Muscle of leg (tissue), 11 donors: ENCODE results near the gene TAL1. TPM values are rescaled to one million over a fixed set of nuclear protein-coding genes. Genes with fewer than 3 reads are reported as not detected.

Experiments used
- DNase-seq: peaks from one replicate; pipeline ENCODE4 v3.0.0; 2013
- H3K27ac ChIP-seq: one replicate; pipeline ENCODE4 v1.5.1; 2013; ENCODE audit warnings: mild to moderate bottlenecking, low read length, control low read depth
- H3K27me3 ChIP-seq: one replicate; pipeline ENCODE4 v1.6.1; 2013; ENCODE audit warnings: low read length; ENCODE audit not compliant: control insufficient read depth, insufficient read depth
- H3K36me3 ChIP-seq: one replicate; pipeline ENCODE4 v1.6.1; 2013; ENCODE audit warnings: low read length; ENCODE audit not compliant: control insufficient read depth, insufficient read depth
- H3K4me1 ChIP-seq: one replicate; pipeline ENCODE4 v1.6.1; 2013; ENCODE audit warnings: low read length; ENCODE audit not compliant: control insufficient read depth, insufficient read depth
- H3K4me3 ChIP-seq: one replicate; pipeline ENCODE4 v1.5.1; 2013; ENCODE audit warnings: low read length, control low read depth
- H3K9me3 ChIP-seq: replicated peaks from 2 replicates; pipeline ENCODE4 v1.6.1; 2013; ENCODE audit warnings: low read depth, low read length; ENCODE audit not compliant: control insufficient read depth
- WGBS: methylation state at CpG from one replicate; pipeline ENCODE4 v1.1.5; 2013; ENCODE audit warnings: missing lambda C conversion rate; ENCODE audit not compliant: insufficient coverage; 5-methylcytosine and 5-hydroxymethylcytosine counted together
- polyA plus RNA-seq, 8 donors: library from polyadenylated mRNA; unstranded; fragments of 120-200 nt; gene quantifications; one replicate each; pipeline versions ENCODE4 v1.2.1 to v1.2.3, GENCODE V29; 2013; ENCODE audit warnings: inconsistent platforms in 1 of 8, low replicate concordance in 1 of 8; ENCODE audit not compliant: insufficient read length in 8 of 8, insufficient read depth in 1 of 8
- total RNA-seq: library from RNA; stranded (reverse); fragments of 120-200 nt; gene quantifications from one replicate; pipeline ENCODE4 v1.2.4, GENCODE V29; 2013

TAL1 gene
- total and polyA plus RNA-seq, 9 donors = 2.2 to 3.9 (median 3.3) TPM

- H3K27ac ChIP-seq = no peak overlapping the region
- no peak for DNase-seq
- peaks cover 21% of the 10 kb centered on the region for H3K4me1 ChIP-seq
- peaks cover 19% of the 10 kb centered on the region for H3K27me3 ChIP-seq
- WGBS = 90% methylated on average over 4 of the region's 7 CpGs
- no peak overlapping the region for H3K4me3 ChIP-seq
- no peaks in the 10 kb centered on the region for H3K9me3 ChIP-seq
- H3K36me3 ChIP-seq = no peaks in the 10 kb centered on the region
Measured at GRCh38 chr1:47181955-47182675, 49.9 kb downstream of the TAL1 start.

GRCh38 chr1:47181095-47181954 is 50.7 kb downstream of the TAL1 start:
- 26% methylated on average over 6 of the region's 18 CpGs for WGBS
- Histone ChIP-seq H3K4me1 (peaks cover 21% of the 10 kb centered on the region), H3K27ac (no peak overlapping the region), H3K27me3 (peaks cover 19% of the 10 kb centered on the region), H3K4me3 (no peak overlapping the region), H3K9me3 (no peaks in the 10 kb centered on the region), H3K36me3 (no peaks in the 10 kb centered on the region)
- no peak for DNase-seq

GRCh38 chr1:47180603-47181094 is 51.4 kb downstream of the TAL1 start:
- 62% methylated on average over 2 of the region's 3 CpGs for WGBS
- peaks cover 21% of the 10 kb centered on the region for H3K4me1 ChIP-seq
- no peak for DNase-seq
- peaks cover 23% of the 10 kb centered on the region for H3K27me3 ChIP-seq
- H3K4me3 ChIP-seq = no peak overlapping the region
- H3K9me3 ChIP-seq = no peaks in the 10 kb centered on the region
- H3K36me3 ChIP-seq = no peaks in the 10 kb centered on the region
- no peak overlapping the region for H3K27ac ChIP-seq

GRCh38 chr1:47179988-47180563 is 51.9 kb downstream of the TAL1 start:
- Histone ChIP-seq H3K27ac (no peak overlapping the region), H3K4me3 (no peak overlapping the region), H3K4me1 (peaks cover 21% of the 10 kb centered on the region), H3K9me3 (no peaks in the 10 kb centered on the region), H3K27me3 (peaks cover 22% of the 10 kb centered on the region), H3K36me3 (no peaks in the 10 kb centered on the region)
- WGBS = 43% methylated on average over 1 of the region's 3 CpGs
- no peak for DNase-seq

- peaks cover 21% of the 10 kb centered on the region for H3K4me1 ChIP-seq
- no peaks in the 10 kb centered on the region for H3K36me3 ChIP-seq
- H3K27ac ChIP-seq = no peak overlapping the region
- 3% methylated on average over 20 of the region's 30 CpGs for WGBS
- H3K9me3 ChIP-seq = no peaks in the 10 kb centered on the region
- peaks cover 18% of the 10 kb centered on the region for H3K27me3 ChIP-seq
- H3K4me3 ChIP-seq = peak overlapping the region; percentile 32
- DNase-seq = peak; percentile 97
Measured at GRCh38 chr1:47179017-47179987, 52.7 kb downstream of the TAL1 start.

GRCh38 chr1:47178654-47179016 is 53.4 kb downstream of the TAL1 start:
- no peak overlapping the region for H3K27ac ChIP-seq
- peak overlapping the region; percentile 32 for H3K4me3 ChIP-seq
- H3K36me3 ChIP-seq = no peaks in the 10 kb centered on the region
- no peak for DNase-seq
- peaks cover 21% of the 10 kb centered on the region for H3K4me1 ChIP-seq
- H3K9me3 ChIP-seq = no peaks in the 10 kb centered on the region
- peaks cover 18% of the 10 kb centered on the region for H3K27me3 ChIP-seq
- WGBS = 62% methylated on average over 8 of the region's 8 CpGs

DNA sequence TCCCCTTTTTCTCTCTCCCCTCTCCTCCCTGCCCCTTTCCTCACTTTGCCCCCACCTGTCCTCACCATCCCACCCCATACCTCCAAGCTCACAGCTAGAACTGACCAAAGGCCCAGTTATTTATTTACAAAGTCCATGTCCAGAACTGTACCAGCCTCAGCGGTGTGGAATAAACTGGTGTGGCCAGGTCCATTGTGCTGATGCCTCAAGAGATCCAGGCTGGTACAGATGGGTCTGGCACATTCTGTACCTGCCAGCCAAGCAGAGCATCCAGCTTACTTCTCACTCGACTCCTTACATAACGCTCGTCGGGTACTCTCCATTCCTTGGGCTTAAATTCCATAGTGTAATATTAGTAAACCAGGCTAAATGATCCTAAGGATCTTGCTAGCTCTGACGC is 54.0 kb downstream of the TAL1 start:
- no CpG with 5 or more reads among the region's 6 CpGs for WGBS
- Histone ChIP-seq H3K9me3 (no peaks in the 10 kb centered on the region), H3K27ac (no peak overlapping the region), H3K4me1 (peaks cover 21% of the 10 kb centered on the region), H3K36me3 (no peaks in the 10 kb centered on the region), H3K27me3 (peaks cover 18% of the 10 kb centered on the region), H3K4me3 (no peak overlapping the region)
- DNase-seq = no peak

DNA sequence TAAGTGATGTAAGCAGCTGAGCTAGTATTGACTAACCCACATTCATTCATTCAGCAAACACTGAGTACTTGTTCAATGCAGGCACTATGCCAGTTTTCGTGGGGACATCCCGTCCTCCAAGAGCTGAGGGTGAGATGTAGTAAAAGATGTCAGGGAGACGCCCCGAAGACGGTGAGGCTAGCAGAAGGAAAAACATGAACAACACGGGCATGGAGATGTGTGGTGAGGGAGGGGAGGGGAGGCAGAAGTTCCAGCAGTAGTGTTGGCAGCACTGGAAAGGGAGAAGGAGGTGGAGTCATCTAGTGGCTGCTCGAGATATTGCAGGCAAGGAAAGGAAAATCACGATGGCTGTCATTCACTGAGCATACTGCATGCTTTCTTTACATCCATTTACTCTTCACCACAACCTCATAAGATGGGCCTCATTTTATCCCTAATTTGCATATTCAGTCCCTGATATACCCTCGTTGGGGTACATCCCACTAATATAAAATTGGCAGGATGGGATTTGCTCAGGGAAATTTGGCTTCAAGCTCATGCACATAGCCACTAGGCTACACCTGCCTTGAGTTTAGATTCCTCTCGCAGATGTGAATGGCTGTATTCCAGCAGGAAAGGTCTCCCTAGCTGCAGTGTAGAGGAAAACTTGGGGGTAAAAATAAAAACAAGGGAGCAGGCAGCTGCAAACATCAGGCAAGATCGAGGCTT is 56.6 kb downstream of the TAL1 start:
- WGBS = 20% methylated on average over 8 of the region's 11 CpGs
- Histone ChIP-seq H3K27me3 (peaks cover 12% of the 10 kb centered on the region), H3K27ac (no peak overlapping the region), H3K9me3 (peaks cover 2% of the 10 kb centered on the region), H3K4me3 (no peak overlapping the region), H3K4me1 (peaks cover 17% of the 10 kb centered on the region), H3K36me3 (no peaks in the 10 kb centered on the region)
- peak; percentile 59 for DNase-seq

GRCh38 chr1:47174656-47175020 is 57.4 kb downstream of the TAL1 start:
- peaks cover 2% of the 10 kb centered on the region for H3K9me3 ChIP-seq
- H3K27ac ChIP-seq = no peak overlapping the region
- no peak for DNase-seq
- H3K27me3 ChIP-seq = peaks cover 6% of the 10 kb centered on the region
- peaks cover 9% of the 10 kb centered on the region for H3K4me1 ChIP-seq
- H3K36me3 ChIP-seq = no peaks in the 10 kb centered on the region
- no peak overlapping the region for H3K4me3 ChIP-seq
